SU-DHL-6 (cell line): ENCODE data around the gene GRM1.

Experiments
- EZH2phosphoT487 ChIP-seq: fragments of 200-600 bp; sonication (generic), shearing (Covaris generic); conservative IDR thresholded peaks from 2 replicates; pipeline ENCODE4 v1.6.1; 2018; ENCODE audit warnings: mild to moderate bottlenecking, antibody characterized with exemption, low read length, moderate library complexity, mixed read lengths
- TF ChIP-seq, protein P1 (sequence below): fragments of 200-600 bp; sonication (generic); IDR thresholded peaks from one replicate; pipeline ENCODE4 v1.5.1; 2017; ENCODE audit warnings: antibody characterized with exemption, mild to moderate bottlenecking, low read length, moderate library complexity; ENCODE audit not compliant: insufficient read depth, poor library complexity, severe bottlenecking

DNA sequence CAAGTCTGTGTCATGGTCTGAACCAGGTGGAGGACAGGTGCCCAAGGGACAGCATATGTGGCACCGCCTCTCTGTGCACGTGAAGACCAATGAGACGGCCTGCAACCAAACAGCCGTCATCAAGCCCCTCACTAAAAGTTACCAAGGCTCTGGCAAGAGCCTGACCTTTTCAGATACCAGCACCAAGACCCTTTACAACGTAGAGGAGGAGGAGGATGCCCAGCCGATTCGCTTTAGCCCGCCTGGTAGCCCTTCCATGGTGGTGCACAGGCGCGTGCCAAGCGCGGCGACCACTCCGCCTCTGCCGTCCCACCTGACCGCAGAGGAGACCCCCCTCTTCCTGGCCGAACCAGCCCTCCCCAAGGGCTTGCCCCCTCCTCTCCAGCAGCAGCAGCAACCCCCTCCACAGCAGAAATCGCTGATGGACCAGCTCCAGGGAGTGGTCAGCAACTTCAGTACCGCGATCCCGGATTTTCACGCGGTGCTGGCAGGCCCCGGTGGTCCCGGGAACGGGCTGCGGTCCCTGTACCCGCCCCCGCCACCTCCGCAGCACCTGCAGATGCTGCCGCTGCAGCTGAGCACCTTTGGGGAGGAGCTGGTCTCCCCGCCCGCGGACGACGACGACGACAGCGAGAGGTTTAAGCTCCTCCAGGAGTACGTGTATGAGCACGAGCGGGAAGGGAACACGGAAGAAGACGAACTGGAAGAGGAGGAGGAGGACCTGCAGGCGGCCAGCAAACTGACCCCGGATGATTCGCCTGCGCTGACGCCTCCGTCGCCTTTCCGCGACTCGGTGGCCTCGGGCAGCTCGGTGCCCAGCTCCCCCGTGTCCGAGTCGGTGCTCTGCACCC is 405.2 kb downstream of the GRM1 start:
- TF ChIP-seq, protein P1, sequence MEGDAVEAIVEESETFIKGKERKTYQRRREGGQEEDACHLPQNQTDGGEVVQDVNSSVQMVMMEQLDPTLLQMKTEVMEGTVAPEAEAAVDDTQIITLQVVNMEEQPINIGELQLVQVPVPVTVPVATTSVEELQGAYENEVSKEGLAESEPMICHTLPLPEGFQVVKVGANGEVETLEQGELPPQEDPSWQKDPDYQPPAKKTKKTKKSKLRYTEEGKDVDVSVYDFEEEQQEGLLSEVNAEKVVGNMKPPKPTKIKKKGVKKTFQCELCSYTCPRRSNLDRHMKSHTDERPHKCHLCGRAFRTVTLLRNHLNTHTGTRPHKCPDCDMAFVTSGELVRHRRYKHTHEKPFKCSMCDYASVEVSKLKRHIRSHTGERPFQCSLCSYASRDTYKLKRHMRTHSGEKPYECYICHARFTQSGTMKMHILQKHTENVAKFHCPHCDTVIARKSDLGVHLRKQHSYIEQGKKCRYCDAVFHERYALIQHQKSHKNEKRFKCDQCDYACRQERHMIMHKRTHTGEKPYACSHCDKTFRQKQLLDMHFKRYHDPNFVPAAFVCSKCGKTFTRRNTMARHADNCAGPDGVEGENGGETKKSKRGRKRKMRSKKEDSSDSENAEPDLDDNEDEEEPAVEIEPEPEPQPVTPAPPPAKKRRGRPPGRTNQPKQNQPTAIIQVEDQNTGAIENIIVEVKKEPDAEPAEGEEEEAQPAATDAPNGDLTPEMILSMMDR = no peak
- no peak for TF ChIP-seq EZH2phosphoT487
